K562 (cell line): ENCODE data around the gene SLC26A1. TPM values are rescaled to one million over a fixed set of nuclear protein-coding genes. Genes with fewer than 3 reads are reported as not detected.

Source experiments
- ATAC-seq: fragments of 200-7000 bp; cut with Tn5 transposase; 3 replicates; pipeline ENCODE4 v1.9.1; 2020; ENCODE audit warnings: moderate library complexity
- BruUV-seq: library from RNA; stranded (reverse); fragments of 400-500 nt; replicated peaks from 2 replicates; lab custom pipeline; 2021; lab: Mats Ljungman, UMichigan
- CTCF ChIA-PET: fragments of 300-600 bp; formaldehyde crosslinking; extraction: SDS; loops from one replicate; lab custom pipeline; 2021; ENCODE audit warnings: low intra/inter-chr PET ratio; lab: Yijun Ruan, JAX
- POLR2A ChIA-PET: fragments of 300-600, 350-650 bp; sonication (Branson Sonifier 250); formaldehyde crosslinking; extraction: SDS; loops from one replicate; lab custom pipeline; 2021; ENCODE audit warnings: antibody characterized with exemption, inconsistent platforms; lab: Yijun Ruan, JAX
- DNase-seq, 4 experiments: peaks; one replicate each; pipeline versions ENCODE4 v3.0.0 to v3.0.0-alpha.2; 2011 to 2018; ENCODE audit warnings: low spot score in 3 of 4, mixed read lengths in 3 of 4; ENCODE audit errors: extremely low read depth in 1 of 4
- FAIRE-seq: peaks from 2 replicates; lab custom pipeline; 2011; peaks lifted over from hg19 to GRCh38; lab: Jason Lieb, UNC
- H2AFZ ChIP-seq: 2 replicates; pipeline ENCODE4 v1.6.0; 2011; ENCODE audit warnings: low read depth, low read length, control low read depth, inconsistent platforms
- H3K27ac ChIP-seq: fragments of 200-600 bp; 3 replicates; pipeline ENCODE4 v1.8.0; 2011; ENCODE audit warnings: low read depth, mild to moderate bottlenecking, control low read depth, inconsistent platforms, low read length, moderate library complexity, mixed read lengths; ENCODE audit errors: extremely low read depth
- H3K27me3 ChIP-seq, 2 experiments: fragments of 300-600 bp in 1 of 2; 2 replicates in 1 of 2; 3 replicates in 1 of 2; pipeline versions ENCODE4 v1.6.0 to v1.8.0; 2011; ENCODE audit warnings: inconsistent platforms in 2 of 2, low read length in 2 of 2, mild to moderate bottlenecking in 1 of 2, mixed read lengths in 1 of 2, moderate library complexity in 1 of 2; ENCODE audit not compliant: control insufficient read depth in 2 of 2, insufficient read depth in 2 of 2
- H3K36me3 ChIP-seq: fragments of 300-600 bp; 3 replicates; pipeline ENCODE4 v1.8.0; 2011; ENCODE audit warnings: mild to moderate bottlenecking, low read length, inconsistent platforms; ENCODE audit not compliant: control insufficient read depth, insufficient read depth
- H3K4me1 ChIP-seq, 2 experiments: fragments of 200-600 bp in 1 of 2; replicated peaks in 1 of 2; 2 replicates in 1 of 2; 3 replicates in 1 of 2; pipeline versions ENCODE4 v1.5.1 to v1.8.0; 2011; ENCODE audit warnings: inconsistent platforms in 2 of 2, low read length in 2 of 2, mild to moderate bottlenecking in 1 of 2, mixed read lengths in 1 of 2, moderate library complexity in 1 of 2; ENCODE audit not compliant: control insufficient read depth in 2 of 2, insufficient read depth in 2 of 2
- H3K4me2 ChIP-seq: 2 replicates; pipeline ENCODE4 v1.6.1; 2011; ENCODE audit warnings: low read length, control low read depth, inconsistent platforms, mixed read lengths; ENCODE audit not compliant: insufficient read depth
- H3K4me3 ChIP-seq: fragments of 200-600 bp; sonication (generic), shearing (Covaris generic); 2 replicates; pipeline ENCODE4 v1.5.1; 2016; ENCODE audit warnings: control low read depth, inconsistent platforms
- H3K79me2 ChIP-seq: fragments of 200-600 bp; 3 replicates; pipeline ENCODE4 v1.8.0; 2011; ENCODE audit warnings: low read length, inconsistent platforms; ENCODE audit not compliant: control insufficient read depth, insufficient read depth
- H3K9ac ChIP-seq, 2 experiments: 2 replicates each; pipeline versions ENCODE4 v1.6.0 to v1.6.1; 2011; ENCODE audit warnings: low read depth in 2 of 2, low read length in 2 of 2, control low read depth in 1 of 2, inconsistent platforms in 1 of 2, mild to moderate bottlenecking in 1 of 2, mixed read lengths in 1 of 2; ENCODE audit not compliant: insufficient read depth in 1 of 2
- H3K9me1 ChIP-seq: one replicate; pipeline ENCODE4 v1.6.0; 2011; ENCODE audit warnings: inconsistent platforms, mild to moderate bottlenecking, low read length, moderate library complexity; ENCODE audit not compliant: control insufficient read depth, insufficient read depth
- H3K9me3 ChIP-seq: replicated peaks from 2 replicates; pipeline ENCODE4 v1.5.1; 2011; ENCODE audit warnings: low read depth, low read length, inconsistent platforms; ENCODE audit not compliant: control insufficient read depth, insufficient read depth
- H4K20me1 ChIP-seq: replicated peaks from 2 replicates; pipeline ENCODE4 v1.6.1; 2011; ENCODE audit warnings: low read length, inconsistent platforms, mixed read lengths; ENCODE audit not compliant: control insufficient read depth, insufficient read depth
- BRCA1 ChIP-seq, 2 experiments: fragments of 450-650 bp in 1 of 2; sonication (generic) in 1 of 2; formaldehyde crosslinking in 1 of 2; IDR thresholded peaks; 2 replicates each; pipeline versions ENCODE4 v1.5.0 to v1.6.1; 2017 to 2020; ENCODE audit warnings: mild to moderate bottlenecking in 1 of 2, missing genetic modification reagents in 1 of 2
- COPS2 ChIP-seq: fragments of 450-650 bp; conservative IDR thresholded peaks from 2 replicates; pipeline ENCODE4 v1.6.1; 2016; ENCODE audit warnings: mild to moderate bottlenecking, moderate library complexity
- EHMT2 ChIP-seq: fragments of 450-650 bp; IDR thresholded peaks from 2 replicates; pipeline ENCODE4 v1.6.1; 2018; ENCODE audit warnings: antibody characterized with exemption
- FOXA1 ChIP-seq: fragments of 450-650 bp; IDR thresholded peaks from 2 replicates; pipeline ENCODE4 v1.6.1; 2016; ENCODE audit warnings: mild to moderate bottlenecking, borderline replicate concordance
- GTF2F1 ChIP-seq: IDR thresholded peaks from 2 replicates; pipeline ENCODE4 v1.6.1; 2011; ENCODE audit warnings: low read depth, low read length, improper control_type of control experiment
- NCOA2 ChIP-seq, 2 experiments: fragments of 450-650 bp; IDR thresholded peaks; 2 replicates each; pipeline ENCODE4 v1.6.1; 2018; ENCODE audit warnings: mild to moderate bottlenecking in 2 of 2, moderate library complexity in 1 of 2; ENCODE audit not compliant: partially characterized antibody in 2 of 2
- NELFE ChIP-seq: IDR thresholded peaks from 2 replicates; pipeline ENCODE4 v1.6.1; 2011; ENCODE audit warnings: mild to moderate bottlenecking; ENCODE audit not compliant: insufficient read depth, insufficient read length
- PHF20 ChIP-seq: fragments of 450-650 bp; IDR thresholded peaks from 2 replicates; pipeline ENCODE4 v1.6.1; 2018; ENCODE audit not compliant: partially characterized antibody
- POLR2A ChIP-seq: fragments of 450-650 bp; conservative IDR thresholded peaks from 2 replicates; pipeline ENCODE4 v1.6.1; 2016
- SIN3B ChIP-seq: fragments of 450-650 bp; IDR thresholded peaks from 2 replicates; pipeline ENCODE4 v1.6.1; 2017; ENCODE audit warnings: low read depth, mild to moderate bottlenecking, moderate library complexity
- SIRT6 ChIP-seq: IDR thresholded peaks from one replicate; pipeline ENCODE4 v1.6.1; 2012; ENCODE audit warnings: low read depth, mild to moderate bottlenecking, control low read depth, inconsistent platforms, low read length, moderate library complexity
- SMC3 ChIP-seq: conservative IDR thresholded peaks from 2 replicates; pipeline ENCODE4 v1.6.1; 2011; ENCODE audit warnings: low read depth, low read length, improper control_type of control experiment; ENCODE audit not compliant: insufficient read depth
- SUPT5H ChIP-seq: fragments of 450-650 bp; IDR thresholded peaks from 2 replicates; pipeline ENCODE4 v1.6.1; 2016
- TAF9B ChIP-seq: fragments of 450-650 bp; IDR thresholded peaks from 2 replicates; pipeline ENCODE4 v1.6.1; 2018; ENCODE audit warnings: mild to moderate bottlenecking; ENCODE audit not compliant: partially characterized antibody
- TEAD1 ChIP-seq, 2 experiments: fragments of 450-650 bp in 1 of 2; sonication (generic) in 1 of 2; formaldehyde crosslinking; IDR thresholded peaks; 2 replicates each; pipeline versions ENCODE4 v1.4.0 to v1.8.0; 2020 to 2022; ENCODE audit warnings: mild to moderate bottlenecking in 2 of 2, missing genetic modification reagents in 1 of 2
- TSC22D4 ChIP-seq: fragments of 450-650 bp; IDR thresholded peaks from 2 replicates; pipeline ENCODE4 v1.6.1; 2016; ENCODE audit warnings: missing genetic modification characterization, missing biosample characterization, control low read depth
- ZFX ChIP-seq: sonication (generic); formaldehyde crosslinking; IDR thresholded peaks from 2 replicates; pipeline ENCODE4 v1.8.0; 2022; ENCODE audit warnings: mild to moderate bottlenecking, missing genetic modification reagents, moderate library complexity
- WGBS: fragments of 100-300 bp; shearing (Covaris generic); methylation state at CpG from one replicate; pipeline ENCODE4 v1.1.6; 2016; ENCODE audit warnings: low coverage, mixed read lengths; ENCODE audit not compliant: insufficient coverage; ENCODE audit errors: missing lambda C conversion rate; 5-methylcytosine and 5-hydroxymethylcytosine counted together
- in situ Hi-C: fragments of 300-500 bp; cut with MboI; formaldehyde crosslinking; loops from 4 replicates; pipeline ENCODE4 v1.15.0; 2018; ENCODE audit warnings: inconsistent platforms, mixed read lengths
- intact Hi-C: fragments of 100-400 bp; cut with micrococcal nuclease; formaldehyde crosslinking; loops from 2 replicates; pipeline ENCODE4 v1.14.2; 2022
- polyA plus RNA-seq, 8 experiments: library from polyadenylated mRNA; depleted of rRNA in 4 of 8; stranded (reverse) in 5 of 8; unstranded in 3 of 8; fragments of >200 nt; fragmentation: Nextera tagmentation in 2 of 8; fragmentation: Illumina TruSeq in 1 of 8; extraction: Ambion mirVana in 2 of 8; extraction: Trizol in 1 of 8; gene quantifications; 2 replicates each; pipeline versions ENCODE4 v1.2.1 to v1.2.3, GENCODE V29; 2011 to 2014; ENCODE audit warnings: inconsistent platforms in 1 of 8, missing spikeins in 1 of 8
- total RNA-seq, 7 experiments: library from RNA; depleted of rRNA in 6 of 7; stranded (reverse); fragments of >200 nt in 6 of 7; fragmentation: Illumina TruSeq in 2 of 7; extraction: Trizol in 2 of 7; gene quantifications; 2 replicates each; pipeline versions ENCODE4 v1.2.1 to v1.2.3, GENCODE V29; 2011 to 2021; ENCODE audit warnings: low replicate concordance in 1 of 7
- TF ChIP-seq, protein P1 (sequence below): sonication (generic); formaldehyde crosslinking; IDR thresholded peaks from 2 replicates; pipeline ENCODE4 v1.8.0; 2022; ENCODE audit warnings: missing genetic modification reagents, mild to moderate bottlenecking, borderline replicate concordance
- TF ChIP-seq, protein P2 (sequence below), 2 experiments: fragments of 450-650 bp; conservative IDR thresholded peaks; 2 replicates each; pipeline ENCODE4 v1.6.1; 2017; ENCODE audit warnings: mild to moderate bottlenecking in 2 of 2, moderate library complexity in 2 of 2

SLC26A1 gene
- total and polyA plus RNA-seq, 9 of the 15 experiments (the other 6 are each of a cell fraction or from before 2014, with no cell fraction given) = 0.11 to 4.2 (median 0.95) TPM

DNA sequence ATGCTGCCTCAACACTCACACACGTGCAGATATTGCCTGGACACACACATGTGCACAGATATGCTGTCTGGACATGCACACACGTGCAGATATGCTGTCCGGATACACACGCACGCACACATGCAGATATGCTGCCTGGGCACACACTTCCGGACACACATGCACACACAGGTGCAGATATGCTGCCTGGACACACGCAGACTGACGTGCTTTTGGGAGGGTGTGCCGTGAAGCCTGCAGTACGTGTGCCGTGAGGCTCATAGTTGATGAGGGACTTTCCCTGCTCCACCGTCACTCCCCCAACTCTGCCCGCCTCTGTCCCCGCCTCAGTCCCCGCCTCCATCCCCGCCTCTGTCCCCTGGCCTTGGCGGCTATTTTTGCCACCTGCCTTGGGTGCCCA, 32.9 kb upstream of the SLC26A1 start:
- no TSS peak for BruUV-seq
- peak; percentile 62 for FAIRE-seq
- no peak overlapping the region for H2AFZ ChIP-seq
- TF ChIP-seq FOXA1 (no peak), SUPT5H (0 out of 2 replicates have a peak, but pooled peaks have one; percentile 18), ZFX (CRISPR knock-in tag) (no peak), COPS2 (no peak), TSC22D4 (tag) (no peak), NCOA2 (IDR thresholded peaks at IDR 0.05; ENCODE audit: partially characterized antibody in 2 of 2) (no peak), NELFE (no peak), POLR2A (peak; percentile 44; the same call in 1 of the 2 replicates), TAF9B (no peak), SIRT6 (no peak), SMC3 (no peak), GTF2F1 (no peak), TEAD1 (CRISPR knock-in tag; IDR thresholded peaks at IDR 0.05) (no peak), PHF20 (peak; percentile 57), SIN3B (no peak), EHMT2 (no peak), BRCA1 (IDR thresholded peaks at IDR 0.05) (no peak), BRCA1 (CRISPR knock-in tag; IDR thresholded peaks at IDR 0.05) (no peak)
- TF ChIP-seq, protein P1, sequence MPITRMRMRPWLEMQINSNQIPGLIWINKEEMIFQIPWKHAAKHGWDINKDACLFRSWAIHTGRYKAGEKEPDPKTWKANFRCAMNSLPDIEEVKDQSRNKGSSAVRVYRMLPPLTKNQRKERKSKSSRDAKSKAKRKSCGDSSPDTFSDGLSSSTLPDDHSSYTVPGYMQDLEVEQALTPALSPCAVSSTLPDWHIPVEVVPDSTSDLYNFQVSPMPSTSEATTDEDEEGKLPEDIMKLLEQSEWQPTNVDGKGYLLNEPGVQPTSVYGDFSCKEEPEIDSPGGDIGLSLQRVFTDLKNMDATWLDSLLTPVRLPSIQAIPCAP (CRISPR knock-in tag) = no peak
- TF ChIP-seq, protein P2, sequence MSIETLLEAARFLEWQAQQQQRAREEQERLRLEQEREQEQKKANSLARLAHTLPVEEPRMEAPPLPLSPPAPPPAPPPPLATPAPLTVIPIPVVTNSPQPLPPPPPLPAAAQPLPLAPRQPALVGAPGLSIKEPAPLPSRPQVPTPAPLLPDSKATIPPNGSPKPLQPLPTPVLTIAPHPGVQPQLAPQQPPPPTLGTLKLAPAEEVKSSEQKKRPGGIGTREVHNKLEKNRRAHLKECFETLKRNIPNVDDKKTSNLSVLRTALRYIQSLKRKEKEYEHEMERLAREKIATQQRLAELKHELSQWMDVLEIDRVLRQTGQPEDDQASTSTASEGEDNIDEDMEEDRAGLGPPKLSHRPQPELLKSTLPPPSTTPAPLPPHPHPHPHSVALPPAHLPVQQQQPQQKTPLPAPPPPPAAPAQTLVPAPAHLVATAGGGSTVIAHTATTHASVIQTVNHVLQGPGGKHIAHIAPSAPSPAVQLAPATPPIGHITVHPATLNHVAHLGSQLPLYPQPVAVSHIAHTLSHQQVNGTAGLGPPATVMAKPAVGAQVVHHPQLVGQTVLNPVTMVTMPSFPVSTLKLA (conservative IDR thresholded peaks at IDR 0.05) = no peak

More for the DNA sequence above, 32.9 kb upstream of the SLC26A1 start:
- Histone ChIP-seq H3K36me3 (peaks cover 29% of the 10 kb centered on the region; the same call in 2 of the 3 replicates), H3K27me3 (no peaks in the 10 kb centered on the region), H3K4me3 (no peak overlapping the region), H3K9me1 (no peaks in the 10 kb centered on the region), H3K79me2 (no peaks in the 10 kb centered on the region), H3K4me2 (no peak overlapping the region; the same call in 1 of the 2 replicates), H3K4me1 (peaks cover 3 to 70% of the 10 kb centered on the region in 2 experiments; a peak in 4 of 5 replicates), H3K9me3 (no peaks in the 10 kb centered on the region; the same call in 1 of the 2 replicates), H4K20me1 (no peaks in the 10 kb centered on the region), H3K27ac (no peak overlapping the region; the same call in 2 of the 3 replicates), H3K9ac (peak overlapping the region in 1 of 2 experiments; percentile 27; a peak in 1 of 4 replicates)
- in situ Hi-C loops (no loop called here), intact Hi-C loops (no loop called here)
- peak; percentile 69 for ATAC-seq
- ChIA-PET CTCF (no interaction called here), POLR2A (interaction anchor here (1.3 kb wide), 1 partner anchor 11 kb away, joined by 3 read pairs; no protein-coding TSS in a partner anchor)
- DNase-seq = peak in 3 of 4 experiments; percentile 35 to 58 (median 44)
- WGBS = 50% methylated on average over 17 of the region's 17 CpGs
